HFF-Myc (cell line): ENCODE results near the gene BAMBI.

ENCODE experiments used
- DNase-seq: peaks from one replicate; pipeline ENCODE4 v3.0.0-alpha.2; 2011; ENCODE audit warnings: low read depth; ENCODE audit errors: extremely low read depth
- H3K4me3 ChIP-seq: replicated peaks from 2 replicates; pipeline ENCODE4 v1.5.1; 2011; ENCODE audit warnings: low read depth, mild to moderate bottlenecking, control low read depth, low read length
- CTCF ChIP-seq: IDR thresholded peaks from 2 replicates; pipeline ENCODE4 v1.5.1; 2012; ENCODE audit warnings: mild to moderate bottlenecking, low read depth, low read length, control low read depth; ENCODE audit errors: missing control alignments

Gene BAMBI

DNA sequence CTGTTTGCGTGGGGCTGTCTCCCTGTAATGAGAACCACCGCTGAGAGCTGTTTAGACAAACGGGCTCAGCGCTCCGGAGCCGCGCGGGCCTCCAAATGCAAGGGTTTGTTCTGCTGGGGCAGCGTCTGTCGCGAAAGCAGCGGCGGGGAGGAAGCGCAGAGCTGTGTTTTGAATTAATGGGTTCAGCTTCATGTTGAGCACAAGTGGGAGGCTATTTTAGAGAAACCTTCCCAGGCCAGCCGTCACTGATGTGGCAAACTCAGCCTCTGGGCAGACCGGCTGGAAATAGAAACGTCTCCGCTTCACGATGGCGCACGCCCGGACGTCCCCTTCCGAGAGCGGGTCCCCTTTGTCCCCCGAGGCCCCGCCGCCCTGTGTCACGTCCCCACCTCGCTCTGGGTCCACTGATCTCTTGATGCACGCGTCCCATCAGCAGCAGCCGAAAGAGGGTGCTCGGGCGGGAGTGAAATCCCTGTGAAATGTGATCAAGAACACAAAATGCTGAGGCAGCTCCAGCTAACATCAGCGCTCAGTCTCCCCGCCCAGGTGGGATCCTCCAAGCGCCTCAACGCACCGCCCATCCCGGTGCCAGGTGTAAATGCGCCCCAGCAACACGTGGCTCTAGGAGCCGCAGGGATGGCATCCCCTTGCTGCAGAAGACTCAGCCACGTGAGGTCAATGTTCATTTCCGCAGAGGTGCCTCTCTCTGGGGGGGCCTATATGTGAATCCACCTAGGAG is 44.9 kb downstream of the BAMBI start:
- DNase-seq, result no peak
- peak overlapping the region; percentile 36 for H3K4me3 ChIP-seq
- TF ChIP-seq CTCF, result no peak

DNA sequence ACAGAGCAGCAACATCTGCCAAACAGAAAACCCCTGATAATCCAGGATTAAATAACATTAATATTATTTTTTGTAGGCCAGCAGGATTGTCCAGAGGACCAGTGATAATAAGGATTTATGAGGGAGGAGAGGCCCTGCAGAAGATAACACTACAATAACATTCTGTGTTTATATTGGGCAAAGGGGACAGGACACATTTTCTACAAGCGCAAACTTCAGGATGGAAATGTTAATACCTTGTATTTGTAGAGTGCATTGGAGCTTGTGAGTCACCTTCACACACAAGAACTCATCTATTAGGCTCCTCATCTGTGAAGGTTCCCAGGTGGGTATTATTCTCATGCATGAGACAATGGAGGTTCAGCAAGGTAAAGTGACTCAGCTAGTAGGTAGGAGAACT is 51.0 kb downstream of the BAMBI start:
- no peak overlapping the region for H3K4me3 ChIP-seq
- DNase-seq, result no peak
- no peak for TF ChIP-seq CTCF

GRCh38 chr10:28730031-28730778 is 52.9 kb downstream of the BAMBI start:
- H3K4me3 ChIP-seq, result no peak overlapping the region
- TF ChIP-seq CTCF, result no peak
- DNase-seq, result no peak

- no peak overlapping the region for H3K4me3 ChIP-seq
- DNase-seq, result no peak
- no peak for TF ChIP-seq CTCF
Observed at GRCh38 chr10:28732091-28732490, 54.8 kb downstream of the BAMBI start.
